Mammary epithelial cell (primary cell): ENCODE results near the gene TBC1D3D.
"Not testable (repeated sequence)": the region's sequence is repeated elsewhere in the genome, so short reads cannot be mapped to it uniquely, and the experiment has no call there.

ENCODE experiments used
- EZH2 ChIP-seq: IDR thresholded peaks from 2 replicates; pipeline ENCODE4 v1.6.1; 2012; ENCODE audit warnings: low read length, inconsistent platforms, borderline replicate concordance
- TF ChIP-seq, protein P1 (sequence below), 2 donors: IDR thresholded peaks in 1 of 2; conservative IDR thresholded peaks in 1 of 2; 2 replicates each; pipeline ENCODE4 v1.5.1; 2011 to 2012; ENCODE audit warnings: inconsistent platforms in 2 of 2, low read length in 2 of 2, mild to moderate bottlenecking in 2 of 2, control low read depth in 1 of 2, low read depth in 1 of 2; ENCODE audit not compliant: insufficient read depth in 1 of 2; ENCODE audit errors: extremely low read depth in 1 of 2

DNA sequence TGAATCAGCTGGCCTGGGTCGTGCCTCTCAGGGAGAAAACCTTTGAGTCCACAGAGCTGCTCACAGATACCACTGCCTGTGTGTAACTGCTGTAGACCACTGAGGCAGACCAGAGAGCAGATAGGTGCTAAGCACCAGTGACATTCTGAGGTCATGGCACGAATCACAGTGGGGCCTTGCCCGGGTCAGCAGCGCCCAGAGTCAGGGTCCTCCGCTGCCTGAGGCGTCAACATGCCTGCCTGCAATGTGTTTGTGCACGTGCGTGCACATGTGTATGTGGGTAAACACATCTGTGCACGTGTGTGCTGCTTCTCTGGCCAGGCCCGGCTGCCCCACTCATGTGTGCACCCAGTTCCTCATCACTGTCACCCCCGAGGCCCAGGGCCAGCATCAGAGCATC, 14.8 kb upstream of the TBC1D3D start, which contains the start of gene TBC1D3L:
- not testable (repeated sequence) for TF ChIP-seq EZH2
- TF ChIP-seq, protein P1, sequence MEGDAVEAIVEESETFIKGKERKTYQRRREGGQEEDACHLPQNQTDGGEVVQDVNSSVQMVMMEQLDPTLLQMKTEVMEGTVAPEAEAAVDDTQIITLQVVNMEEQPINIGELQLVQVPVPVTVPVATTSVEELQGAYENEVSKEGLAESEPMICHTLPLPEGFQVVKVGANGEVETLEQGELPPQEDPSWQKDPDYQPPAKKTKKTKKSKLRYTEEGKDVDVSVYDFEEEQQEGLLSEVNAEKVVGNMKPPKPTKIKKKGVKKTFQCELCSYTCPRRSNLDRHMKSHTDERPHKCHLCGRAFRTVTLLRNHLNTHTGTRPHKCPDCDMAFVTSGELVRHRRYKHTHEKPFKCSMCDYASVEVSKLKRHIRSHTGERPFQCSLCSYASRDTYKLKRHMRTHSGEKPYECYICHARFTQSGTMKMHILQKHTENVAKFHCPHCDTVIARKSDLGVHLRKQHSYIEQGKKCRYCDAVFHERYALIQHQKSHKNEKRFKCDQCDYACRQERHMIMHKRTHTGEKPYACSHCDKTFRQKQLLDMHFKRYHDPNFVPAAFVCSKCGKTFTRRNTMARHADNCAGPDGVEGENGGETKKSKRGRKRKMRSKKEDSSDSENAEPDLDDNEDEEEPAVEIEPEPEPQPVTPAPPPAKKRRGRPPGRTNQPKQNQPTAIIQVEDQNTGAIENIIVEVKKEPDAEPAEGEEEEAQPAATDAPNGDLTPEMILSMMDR (conservative IDR thresholded peaks at IDR 0.05 in 1 of 2, IDR thresholded peaks at IDR 0.05 in 1 of 2; ENCODE audit: extremely low read depth in 1 of 2, insufficient read depth in 1 of 2, low read depth in 1 of 2, low read length in 2 of 2), result not testable (repeated sequence)
